Neural cell (in vitro differentiated cells): ENCODE results near the gene CFAP92.

Source experiments
- CTCF ChIP-seq: fragments of 450-650 bp; IDR thresholded peaks from 2 replicates; pipeline ENCODE4 v1.5.1; 2014; ENCODE audit warnings: antibody characterized with exemption, mild to moderate bottlenecking, moderate library complexity; ENCODE audit not compliant: poor library complexity, severe bottlenecking
- EP300 ChIP-seq: fragments of 450-650 bp; conservative IDR thresholded peaks from 2 replicates; pipeline ENCODE4 v1.6.1; 2014; ENCODE audit warnings: antibody characterized with exemption, mild to moderate bottlenecking, moderate library complexity; ENCODE audit not compliant: poor library complexity, severe bottlenecking
- EZH2 ChIP-seq: fragments of 200-600, 300-800 bp; shearing (Covaris generic), sonication (generic); IDR thresholded peaks from 2 replicates; pipeline ENCODE4 v1.6.1; 2014; ENCODE audit warnings: antibody characterized with exemption, low read length, borderline replicate concordance, mild to moderate bottlenecking; ENCODE audit not compliant: insufficient read depth, poor library complexity, severe bottlenecking
- MXI1 ChIP-seq: fragments of 450-650 bp; conservative IDR thresholded peaks from 2 replicates; pipeline ENCODE4 v1.6.1; 2014; ENCODE audit warnings: antibody characterized with exemption, mild to moderate bottlenecking; ENCODE audit not compliant: poor library complexity, severe bottlenecking
- POLR2AphosphoS5 ChIP-seq: IDR thresholded peaks from 2 replicates; pipeline ENCODE4 v1.6.1; 2012
- RAD21 ChIP-seq: fragments of 450-650 bp; conservative IDR thresholded peaks from 2 replicates; pipeline ENCODE4 v1.6.1; 2014; ENCODE audit warnings: antibody characterized with exemption, mild to moderate bottlenecking, moderate library complexity
- REST ChIP-seq: IDR thresholded peaks from 2 replicates; pipeline ENCODE4 v1.6.1; 2012; ENCODE audit warnings: borderline replicate concordance
- TAF1 ChIP-seq: IDR thresholded peaks from 2 replicates; pipeline ENCODE4 v1.6.1; 2012; ENCODE audit warnings: low read depth

- no peak for TF ChIP-seq CTCF
- no peak for TF ChIP-seq POLR2AphosphoS5
- no peak for TF ChIP-seq MXI1
- no peak for TF ChIP-seq EZH2
- TF ChIP-seq RAD21, result no peak
- no peak for TF ChIP-seq REST
- no peak for TF ChIP-seq TAF1
- TF ChIP-seq EP300, result no peak
Observed at GRCh38 chr3:128882719-128883118, 111.2 kb downstream of the CFAP92 start.
